GM12892 (cell line): ENCODE measurements around the gene SIRT4.
"Not testable (repeated sequence)": the region's sequence is repeated elsewhere in the genome, so short reads cannot be mapped to it uniquely, and the experiment has no call there.

Experiments used
- DNase-seq: peaks from one replicate; pipeline ENCODE4 v3.0.0; 2011; ENCODE audit not compliant: insufficient read length
- FAIRE-seq: peaks from 2 replicates; lab custom pipeline; 2011; peaks lifted over from hg19 to GRCh38; lab: Jason Lieb, UNC
- POLR2A ChIP-seq: IDR thresholded peaks from 2 replicates; pipeline ENCODE4 v1.6.1; 2011; ENCODE audit warnings: low read depth, low read length, control low read depth
- POLR2AphosphoS5 ChIP-seq: IDR thresholded peaks from 2 replicates; pipeline ENCODE4 v1.6.1; 2011; ENCODE audit warnings: low read depth, low read length, control low read depth
- TAF1 ChIP-seq: IDR thresholded peaks from 2 replicates; pipeline ENCODE4 v1.6.1; 2011; ENCODE audit warnings: low read depth, mild to moderate bottlenecking, control low read depth, low read length, borderline replicate concordance

The SIRT4 gene

DNA sequence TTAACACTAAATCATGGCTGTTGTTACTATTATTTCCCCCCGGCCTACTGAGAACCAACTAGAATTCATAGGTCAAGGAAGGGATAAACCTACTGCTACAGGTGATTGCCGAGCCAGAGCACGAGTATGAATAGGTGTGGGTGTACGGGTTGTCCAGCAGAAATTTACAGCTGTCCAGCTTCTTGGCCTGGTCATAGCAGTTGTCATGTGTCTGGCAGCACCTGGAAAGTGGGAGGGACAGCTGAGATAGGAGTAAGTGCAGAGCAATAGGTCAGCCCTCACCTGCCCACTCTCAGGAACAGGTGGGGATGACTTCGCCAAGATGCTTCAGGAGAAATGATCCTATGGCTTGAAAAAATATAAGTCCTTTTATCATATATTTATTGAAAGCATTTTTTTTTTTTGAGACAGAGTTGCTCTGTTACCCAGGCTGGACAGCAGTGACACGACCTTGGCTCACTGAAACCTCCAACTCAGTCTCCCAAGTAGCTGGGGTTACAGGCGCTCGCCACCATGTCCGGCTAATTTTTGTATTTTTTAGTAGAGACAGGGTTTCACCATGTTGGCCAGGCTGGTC, 22.8 kb downstream of the SIRT4 start:
- DNase-seq (no peak), FAIRE-seq (no peak)
- TF ChIP-seq POLR2AphosphoS5 (no peak), TAF1 (no peak), POLR2A (no peak)

DNA sequence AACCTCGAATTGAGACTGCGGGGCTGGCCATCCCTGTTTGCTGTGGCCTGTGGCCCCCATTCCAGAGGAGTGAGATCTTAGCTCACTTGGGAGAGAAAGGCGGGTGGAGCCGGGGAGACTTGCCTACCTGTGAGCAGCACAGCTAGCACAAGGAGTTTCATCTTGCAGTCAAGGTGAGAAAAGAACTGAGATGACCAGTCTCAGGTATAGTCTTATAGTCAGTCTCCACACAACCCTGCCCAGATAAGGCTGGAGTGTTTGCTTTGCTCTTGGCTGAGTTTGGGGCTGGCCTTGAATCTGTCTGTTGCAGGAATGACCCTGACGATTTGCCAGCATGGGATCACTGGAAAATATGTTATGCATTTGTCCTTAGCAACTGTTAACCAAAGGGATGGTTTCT, 25.5 kb downstream of the SIRT4 start, which contains the start of gene PLA2G1B:
TSS of gene PLA2G1B (minus strand) at position 187 of the 400 bp plus-strand sequence. CDS start at position 161, 26 bp downstream.
- DNase-seq (no peak), FAIRE-seq (no peak)
- TF ChIP-seq POLR2AphosphoS5 (no peak), TAF1 (no peak), POLR2A (no peak)

DNA sequence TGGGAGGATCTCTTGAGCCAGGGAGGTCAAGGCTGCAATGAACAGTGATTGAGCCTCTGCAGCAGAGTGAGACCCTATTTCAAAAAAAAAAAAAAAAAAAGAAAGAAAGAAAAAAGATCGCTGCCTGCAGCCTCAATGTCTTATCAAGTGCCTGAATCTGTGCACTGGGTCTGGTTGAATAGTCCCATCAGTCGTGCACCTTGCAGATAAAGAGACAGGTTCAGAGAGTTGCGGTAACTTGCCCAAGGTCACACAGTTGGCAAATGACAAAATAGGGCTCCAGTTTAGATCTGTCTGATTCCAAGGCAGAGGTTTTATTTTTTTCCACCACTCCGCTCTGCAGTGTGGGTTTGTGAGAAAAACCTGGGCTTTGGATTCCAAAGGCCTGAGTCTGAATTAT, 26.1 kb downstream of the SIRT4 start:
- no peak for TF ChIP-seq POLR2AphosphoS5
- no peak for TF ChIP-seq POLR2A
- TF ChIP-seq TAF1: no peak
- FAIRE-seq (no peak), DNase-seq (no peak)

DNA sequence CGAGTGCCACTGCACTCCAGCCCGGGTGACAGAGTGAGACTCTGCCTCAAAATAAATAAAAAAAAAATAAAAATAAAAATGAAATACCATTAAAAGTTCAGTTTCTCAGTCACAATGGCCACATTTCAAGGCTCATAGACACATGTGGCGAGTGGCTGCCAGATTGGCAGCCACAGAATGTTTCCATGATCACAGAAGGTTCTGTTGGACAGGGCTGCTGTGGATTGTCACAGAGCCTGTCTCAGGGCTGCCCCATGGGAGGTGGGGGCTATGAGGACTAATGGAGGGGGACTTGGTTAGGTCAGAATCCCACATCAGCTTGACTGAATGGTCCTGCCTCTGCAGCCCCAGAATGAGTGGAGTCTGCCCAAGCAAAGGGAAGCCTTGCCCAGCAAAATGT, 29.3 kb downstream of the SIRT4 start:
- TF ChIP-seq TAF1: no peak
- no peak for TF ChIP-seq POLR2AphosphoS5
- TF ChIP-seq POLR2A: no peak
- no peak for FAIRE-seq
- no peak for DNase-seq

DNA sequence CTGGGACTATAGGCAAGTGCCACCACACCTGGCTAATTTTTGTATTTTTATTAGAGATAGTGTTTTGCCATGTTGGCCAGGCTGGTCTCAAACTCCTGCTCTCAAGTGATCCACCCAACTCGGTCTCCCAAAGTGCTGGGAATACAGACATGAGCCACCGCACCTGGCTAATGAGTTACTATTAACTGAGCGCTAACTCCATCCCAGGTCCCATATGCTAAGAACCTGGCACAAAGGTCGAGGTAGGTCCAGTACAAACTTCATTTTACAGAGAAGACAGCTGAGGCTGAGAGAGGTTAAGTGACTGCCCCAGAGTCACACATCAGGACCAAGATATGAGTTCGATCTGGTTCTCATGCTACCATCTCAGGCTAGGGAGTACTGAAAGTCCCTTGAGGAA, 29.9 kb downstream of the SIRT4 start:
- no peak for FAIRE-seq

DNA sequence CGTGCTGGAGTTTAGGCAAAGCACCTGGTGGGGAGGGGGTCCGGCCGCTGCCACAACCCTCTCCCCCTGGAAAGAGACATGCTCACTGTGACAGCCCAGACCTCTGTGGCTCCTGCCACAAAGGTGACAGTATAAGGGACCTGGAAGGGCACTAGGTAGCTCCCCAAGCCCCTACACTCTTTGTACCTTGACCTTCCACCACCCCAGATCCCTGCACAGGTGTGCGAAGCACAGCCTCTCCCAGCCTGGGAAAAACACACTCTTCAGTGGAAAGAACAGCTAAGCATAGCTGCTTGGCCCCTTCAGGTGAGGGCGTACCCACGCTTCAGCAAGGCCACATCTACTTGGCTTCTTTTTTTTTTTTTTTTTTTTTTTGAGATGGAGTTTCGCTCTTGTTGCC, 30.4 kb downstream of the SIRT4 start:
- DNase-seq: no peak
- FAIRE-seq: no peak
- TF ChIP-seq POLR2AphosphoS5 (no peak), TAF1 (no peak), POLR2A (no peak)

More for the DNA sequence above, 29.9 kb downstream of the SIRT4 start:
- no peak for DNase-seq
- TF ChIP-seq POLR2A (no peak), TAF1 (no peak)

DNA sequence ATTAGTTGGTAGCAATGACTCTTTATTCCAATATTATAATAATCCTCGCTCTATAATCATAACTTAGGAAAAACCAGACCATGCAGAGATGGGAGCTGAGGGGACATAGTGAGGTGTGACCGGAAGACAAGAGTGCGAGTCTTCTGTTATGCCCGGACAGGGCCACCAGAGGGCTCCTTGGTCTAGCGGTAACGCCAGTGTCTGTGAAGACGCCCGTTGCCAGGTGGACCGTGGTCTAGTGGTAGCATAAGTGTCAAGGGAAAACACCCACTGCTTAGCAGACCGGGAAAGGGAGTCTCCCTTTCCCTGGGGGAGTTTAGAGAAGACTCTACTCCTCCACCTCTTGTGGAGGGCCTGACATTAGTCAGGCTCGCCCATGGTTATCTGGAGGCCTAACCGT, 33.3 kb downstream of the SIRT4 start:
- FAIRE-seq, DNase-seq: not testable (repeated sequence)

DNA sequence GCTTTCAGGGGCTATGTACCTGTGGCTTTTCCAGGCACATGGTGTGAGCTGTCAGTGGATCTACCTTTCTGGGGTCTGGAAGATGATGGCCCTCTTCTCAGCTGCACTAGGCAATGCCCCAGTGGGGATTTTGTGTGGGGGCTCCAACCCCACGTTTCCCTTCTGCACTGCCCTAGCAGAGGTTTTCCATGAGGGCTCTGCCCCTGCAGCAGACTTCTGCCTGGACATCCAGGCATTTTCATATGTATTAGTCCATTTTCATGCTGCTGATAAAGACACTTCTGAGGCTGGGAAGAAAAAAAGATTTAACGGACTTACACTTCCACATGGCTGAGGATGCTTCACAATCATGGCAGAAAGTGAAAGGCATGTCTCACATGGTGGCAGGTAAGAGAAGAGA, 34.3 kb downstream of the SIRT4 start:
- not testable (repeated sequence) for DNase-seq, FAIRE-seq

DNA sequence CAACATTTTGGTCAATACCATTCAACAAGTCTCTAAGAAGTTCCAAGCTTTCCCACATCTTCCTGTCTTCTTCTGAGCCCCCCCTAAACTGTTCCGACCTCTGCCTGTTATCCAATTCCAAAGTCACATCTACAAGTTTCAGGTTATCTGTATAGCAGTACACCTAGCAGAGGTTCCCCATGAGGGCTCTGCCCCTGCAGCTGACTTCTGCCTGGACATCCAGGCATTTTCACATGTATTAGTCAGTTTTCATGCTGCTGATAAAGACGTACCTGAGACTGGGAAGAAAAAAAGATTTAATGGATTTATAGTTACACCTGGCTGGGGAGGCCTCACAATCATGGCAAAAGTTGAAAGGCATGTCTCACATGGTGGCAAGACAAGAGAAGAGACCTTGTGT, 35.6 kb downstream of the SIRT4 start:
- no peak for DNase-seq
- no peak for FAIRE-seq
- TF ChIP-seq TAF1: no peak
- TF ChIP-seq POLR2A: no peak

DNA sequence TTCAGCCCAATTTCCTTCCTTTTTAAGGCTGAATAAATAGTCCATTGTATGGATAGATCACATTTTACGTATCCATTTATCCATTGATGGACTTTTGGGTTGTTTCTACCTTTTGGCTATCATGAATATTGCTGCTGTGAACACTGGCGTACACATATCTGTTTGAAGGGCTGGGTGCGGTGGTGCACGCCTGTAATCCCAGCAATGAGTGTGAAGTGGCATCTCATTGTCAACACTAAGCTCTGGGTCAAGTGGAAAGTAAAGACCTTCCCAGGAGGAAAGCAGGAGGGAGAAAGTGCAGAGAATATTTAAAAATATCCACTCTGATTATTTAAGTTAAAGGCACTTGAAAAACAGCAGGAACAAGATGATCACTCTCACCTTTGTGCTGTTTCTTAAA, 37.1 kb downstream of the SIRT4 start:
- DNase-seq (no peak), FAIRE-seq (no peak)
- no peak for TF ChIP-seq POLR2AphosphoS5
- no peak for TF ChIP-seq TAF1
- no peak for TF ChIP-seq POLR2A

DNA sequence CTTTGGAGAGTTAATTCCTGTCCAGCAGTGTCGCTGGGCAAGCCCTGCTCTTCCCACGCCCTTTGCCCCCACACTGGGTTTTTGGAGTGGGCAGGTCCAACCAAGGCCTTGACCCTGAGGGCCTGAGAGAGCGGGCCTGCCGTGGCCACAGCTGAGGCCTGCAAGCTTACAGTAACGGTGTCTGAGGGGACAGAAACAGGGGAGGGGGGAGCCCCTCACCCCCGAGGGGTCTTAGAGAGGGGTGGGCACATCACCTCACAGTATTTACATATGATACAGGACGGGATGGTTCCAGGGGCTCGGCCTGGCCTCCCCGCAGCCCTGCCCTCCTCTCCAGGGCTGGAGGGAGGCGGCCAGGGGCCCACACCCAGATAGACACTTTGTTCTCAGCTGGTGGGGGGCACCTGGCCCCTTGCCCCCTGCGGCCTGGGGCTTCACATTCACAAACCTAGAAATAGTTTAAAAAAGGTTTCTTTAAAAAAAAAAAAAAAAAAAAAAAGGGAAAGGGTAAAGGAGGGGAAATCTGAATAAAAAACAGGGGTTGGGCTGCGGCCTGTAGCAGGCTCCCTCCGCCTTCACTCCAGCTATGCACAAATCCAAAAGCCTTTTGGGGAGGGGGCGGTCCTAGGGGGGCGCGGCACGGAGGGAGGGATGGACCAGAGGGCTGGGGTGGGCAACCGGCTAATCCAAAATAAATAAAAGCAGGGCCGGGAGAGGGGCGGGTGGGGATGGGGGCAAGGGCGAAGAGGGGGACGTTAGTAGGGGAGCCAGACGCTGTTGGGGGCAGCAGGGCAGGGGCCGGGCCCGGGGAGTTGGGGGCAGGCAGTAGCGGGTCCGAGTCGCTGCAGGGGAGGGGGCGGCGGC, 40.3 kb downstream of the SIRT4 start:
- no peak for FAIRE-seq
- TF ChIP-seq POLR2A (no peak), POLR2AphosphoS5 (no peak), TAF1 (no peak)
- no peak for DNase-seq

DNA sequence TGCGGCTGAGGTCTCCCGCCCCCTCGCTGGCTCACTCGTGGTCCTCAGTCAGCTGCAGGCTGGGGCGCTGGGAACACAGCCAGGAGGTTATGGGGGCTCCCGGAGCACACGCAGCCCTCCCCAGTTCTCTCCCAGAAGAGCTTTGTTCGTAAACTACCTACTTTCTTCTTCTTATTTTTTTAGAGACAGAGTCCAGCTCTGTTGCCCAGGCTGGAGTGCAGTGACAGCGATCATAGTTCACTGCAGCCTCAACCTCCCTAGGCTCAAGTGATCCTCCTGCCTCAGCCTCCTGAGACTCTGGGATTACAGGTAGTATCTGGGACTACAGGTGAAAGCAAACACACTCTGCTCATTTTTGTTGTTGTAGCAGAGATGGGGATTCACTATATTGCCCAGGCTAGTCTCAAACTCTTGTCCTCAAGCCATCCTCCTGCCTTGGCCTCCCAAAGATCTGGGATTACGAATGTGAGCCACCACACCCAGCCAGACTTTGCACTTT, 41.0 kb downstream of the SIRT4 start:
- no peak for FAIRE-seq
- no peak for DNase-seq
- TF ChIP-seq POLR2AphosphoS5: no peak

DNA sequence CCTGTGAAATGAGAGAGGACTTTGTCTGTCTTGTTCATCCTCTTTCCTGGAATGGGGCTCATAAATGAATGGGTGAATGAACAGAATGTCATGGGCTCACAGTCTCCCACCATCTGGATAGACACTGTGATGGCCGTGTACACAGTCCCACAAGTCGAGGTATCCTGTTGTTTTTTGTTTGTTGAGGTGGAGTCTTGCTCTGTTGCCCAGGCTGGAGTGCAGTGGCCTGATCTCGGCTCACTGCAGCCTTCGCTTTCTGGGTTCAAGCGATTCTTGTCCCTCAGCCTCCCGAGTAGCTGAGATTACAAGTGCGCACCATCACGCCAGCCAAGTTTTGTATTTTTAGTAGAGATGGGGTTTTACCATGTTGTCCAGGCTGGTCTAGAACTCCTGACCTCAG, 41.6 kb downstream of the SIRT4 start:
- FAIRE-seq (no peak), DNase-seq (no peak)
- no peak for TF ChIP-seq TAF1
- TF ChIP-seq POLR2AphosphoS5: no peak
- no peak for TF ChIP-seq POLR2A
